PC-3 (cell line): Measurements from ENCODE around the gene MAGI2. TPM values are rescaled to one million over a fixed set of nuclear protein-coding genes. Genes with fewer than 3 reads are reported as not detected.

Experiments used
- ATAC-seq: fragments of 200-7000 bp; cut with Tn5 transposase; 2 replicates; pipeline ENCODE4 v1.9.1; 2020; ENCODE audit warnings: mild to moderate bottlenecking, moderate library complexity
- BruUV-seq: library from RNA; stranded (reverse); fragments of 400-500 nt; replicated peaks from 2 replicates; lab custom pipeline; 2021; lab: Mats Ljungman, UMichigan
- CTCF ChIA-PET: fragments of 300-600 bp; sonication (Branson Sonifier 250); formaldehyde crosslinking; loops from one replicate; lab custom pipeline; 2022; ENCODE audit warnings: antibody characterized with exemption; lab: Charles Lee
- POLR2A ChIA-PET: fragments of 300-600 bp; sonication (Branson Sonifier 250); formaldehyde crosslinking; loops from one replicate; lab custom pipeline; 2022; ENCODE audit warnings: antibody characterized with exemption; ENCODE audit not compliant: unreplicated experiment; lab: Charles Lee
- DNase-seq: peaks from one replicate; pipeline ENCODE4 v3.0.0-alpha.2; 2015
- H2AFZ ChIP-seq: fragments of 300-600 bp; sonication (generic); 2 replicates; pipeline ENCODE4 v1.6.0; 2016; ENCODE audit warnings: antibody characterized with exemption, low read length
- H3F3A ChIP-seq: fragments of 300-600 bp; sonication (generic); one replicate; pipeline ENCODE4 v1.6.0; 2017; ENCODE audit warnings: antibody characterized with exemption, low read length, control low read depth, mild to moderate bottlenecking; ENCODE audit not compliant: unreplicated experiment
- H3K27ac ChIP-seq: fragments of 300-600 bp; sonication (generic); 2 replicates; pipeline ENCODE4 v1.5.1; 2016; ENCODE audit warnings: mild to moderate bottlenecking, low read length
- H3K27me3 ChIP-seq: fragments of 300-600 bp; sonication (generic); 2 replicates; pipeline ENCODE4 v1.6.1; 2016; ENCODE audit warnings: low read length, mixed read lengths
- H3K36me3 ChIP-seq: fragments of 300-600 bp; sonication (generic); 2 replicates; pipeline ENCODE4 v1.6.1; 2016; ENCODE audit warnings: low read depth, mixed run types, low read length, mixed read lengths
- H3K4me1 ChIP-seq: fragments of 300-600 bp; sonication (generic); 2 replicates; pipeline ENCODE4 v1.5.1; 2016; ENCODE audit warnings: low read length; ENCODE audit not compliant: insufficient read depth
- H3K4me2 ChIP-seq: fragments of 300-600 bp; sonication (generic); 2 replicates; pipeline ENCODE4 v1.6.0; 2016; ENCODE audit warnings: low read length
- H3K4me3 ChIP-seq: fragments of 300-600 bp; sonication (generic); 2 replicates; pipeline ENCODE4 v1.5.1; 2016; ENCODE audit warnings: mild to moderate bottlenecking, low read length, mixed read lengths
- H3K79me2 ChIP-seq: fragments of 300-600 bp; sonication (generic); 2 replicates; pipeline ENCODE4 v1.6.1; 2017; ENCODE audit warnings: low read length, mixed read lengths
- H3K9ac ChIP-seq: fragments of 300-600 bp; sonication (generic); 2 replicates; pipeline ENCODE4 v1.6.0; 2016; ENCODE audit warnings: mild to moderate bottlenecking, low read length
- H3K9me2 ChIP-seq: fragments of 300-600 bp; sonication (generic); replicated peaks from 2 replicates; pipeline ENCODE4 v1.6.1; 2016; ENCODE audit warnings: mixed run types, low read length, mixed read lengths
- H3K9me3 ChIP-seq: fragments of 300-600 bp; sonication (generic); 2 replicates; pipeline ENCODE4 v1.6.1; 2016; ENCODE audit warnings: low read length, mixed read lengths
- H4K20me1 ChIP-seq: fragments of 300-600 bp; sonication (generic); 2 replicates; pipeline ENCODE4 v1.6.1; 2016; ENCODE audit warnings: low read length, mixed read lengths
- EZH2 ChIP-seq: fragments of 300-600 bp; sonication (generic); IDR thresholded peaks from one replicate; pipeline ENCODE4 v1.6.1; 2017; ENCODE audit warnings: antibody characterized with exemption, mild to moderate bottlenecking, low read length; ENCODE audit not compliant: unreplicated experiment
- EZH2phosphoT487 ChIP-seq: fragments of 300-600 bp; sonication (generic); IDR thresholded peaks from 2 replicates; pipeline ENCODE4 v1.6.1; 2018; ENCODE audit warnings: mild to moderate bottlenecking, antibody characterized with exemption, low read length, borderline replicate concordance
- intact Hi-C: fragments of 100-400 bp; cut with micrococcal nuclease; formaldehyde crosslinking; loops from 2 replicates; pipeline ENCODE4 v1.9.0; 2023
- total RNA-seq: library from RNA; depleted of rRNA; stranded (reverse); fragments of >200 nt; gene quantifications from 2 replicates; pipeline ENCODE4 v1.2.3, GENCODE V29; 2014
- TF ChIP-seq, protein P1 (sequence below): fragments of 300-600 bp; sonication (generic); conservative IDR thresholded peaks from 2 replicates; pipeline ENCODE4 v1.5.1; 2017; ENCODE audit warnings: antibody characterized with exemption, low read depth, mild to moderate bottlenecking, low read length

Gene MAGI2
- total RNA-seq, 1 experiment from 2014 or later = not detected

DNA sequence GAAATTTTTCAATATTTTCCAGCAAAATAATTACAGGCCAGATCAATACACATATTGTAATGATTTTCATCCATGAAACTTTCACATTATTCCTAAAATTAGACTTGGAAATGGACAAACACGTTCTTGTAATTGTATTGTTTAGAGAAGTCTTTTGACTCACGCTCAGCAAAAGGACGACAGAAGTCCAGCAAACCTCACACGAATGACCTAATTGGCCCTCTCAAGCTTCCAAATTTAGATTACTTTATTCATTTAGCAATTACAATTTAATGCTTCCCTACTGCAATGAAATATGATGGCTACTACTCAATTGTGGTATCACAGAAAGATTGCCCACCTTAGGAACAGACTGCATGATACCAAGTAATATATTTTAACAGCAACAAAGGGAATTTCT is 702.2 kb downstream of the MAGI2 start:
- Histone ChIP-seq H3K27me3 (peaks cover 18% of the 10 kb centered on the region; the same call in 1 of the 2 replicates), H3F3A (no peaks in the 10 kb centered on the region), H3K4me2 (no peak overlapping the region), H4K20me1 (no peaks in the 10 kb centered on the region), H3K4me1 (no peaks in the 10 kb centered on the region), H3K4me3 (no peak overlapping the region), H3K36me3 (no peaks in the 10 kb centered on the region), H3K9me2 (no peaks in the 10 kb centered on the region), H3K9me3 (no peaks in the 10 kb centered on the region), H3K79me2 (no peaks in the 10 kb centered on the region), H2AFZ (no peak overlapping the region), H3K27ac (no peak overlapping the region), H3K9ac (no peak overlapping the region)
- ATAC-seq (no peak), DNase-seq (no peak)
- TF ChIP-seq, protein P1, sequence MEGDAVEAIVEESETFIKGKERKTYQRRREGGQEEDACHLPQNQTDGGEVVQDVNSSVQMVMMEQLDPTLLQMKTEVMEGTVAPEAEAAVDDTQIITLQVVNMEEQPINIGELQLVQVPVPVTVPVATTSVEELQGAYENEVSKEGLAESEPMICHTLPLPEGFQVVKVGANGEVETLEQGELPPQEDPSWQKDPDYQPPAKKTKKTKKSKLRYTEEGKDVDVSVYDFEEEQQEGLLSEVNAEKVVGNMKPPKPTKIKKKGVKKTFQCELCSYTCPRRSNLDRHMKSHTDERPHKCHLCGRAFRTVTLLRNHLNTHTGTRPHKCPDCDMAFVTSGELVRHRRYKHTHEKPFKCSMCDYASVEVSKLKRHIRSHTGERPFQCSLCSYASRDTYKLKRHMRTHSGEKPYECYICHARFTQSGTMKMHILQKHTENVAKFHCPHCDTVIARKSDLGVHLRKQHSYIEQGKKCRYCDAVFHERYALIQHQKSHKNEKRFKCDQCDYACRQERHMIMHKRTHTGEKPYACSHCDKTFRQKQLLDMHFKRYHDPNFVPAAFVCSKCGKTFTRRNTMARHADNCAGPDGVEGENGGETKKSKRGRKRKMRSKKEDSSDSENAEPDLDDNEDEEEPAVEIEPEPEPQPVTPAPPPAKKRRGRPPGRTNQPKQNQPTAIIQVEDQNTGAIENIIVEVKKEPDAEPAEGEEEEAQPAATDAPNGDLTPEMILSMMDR = no peak
- TF ChIP-seq EZH2phosphoT487 = no peak
- no peak for TF ChIP-seq EZH2
- ChIA-PET CTCF (no interaction called here), POLR2A (no interaction called here)
- intact Hi-C loops = no loop called here
- BruUV-seq = no TSS peak

DNA sequence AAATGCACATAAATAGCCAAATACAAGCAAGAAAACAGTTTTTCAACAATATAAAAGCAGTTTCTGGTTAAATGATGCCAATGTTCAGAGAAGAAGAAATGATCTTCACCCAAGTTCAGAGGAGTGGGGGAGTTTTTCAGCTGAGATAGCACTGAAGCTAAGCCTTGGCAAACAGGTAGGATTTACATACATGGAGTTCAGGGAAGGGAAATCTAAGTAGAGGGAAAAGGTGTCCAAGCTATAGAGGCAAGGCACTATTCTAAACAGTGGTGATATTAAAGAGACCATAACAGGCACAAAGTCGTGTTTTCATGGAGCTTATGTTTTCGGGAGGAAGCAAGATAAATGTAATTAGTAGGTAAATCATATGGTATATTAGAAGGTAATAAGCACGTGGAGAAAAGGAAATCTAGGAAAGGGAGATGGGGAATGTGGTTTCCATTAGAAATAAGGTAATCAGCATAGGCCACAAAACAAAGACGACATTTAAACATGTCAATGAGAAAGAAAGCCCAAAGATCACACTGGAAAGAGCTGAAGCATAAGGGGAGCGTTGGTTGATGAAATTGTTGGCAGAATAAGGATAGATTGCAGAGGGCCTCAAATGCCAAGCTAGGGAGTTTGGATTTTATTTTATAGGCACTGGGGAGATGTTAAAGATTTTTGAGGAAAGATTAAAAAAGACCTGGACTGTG is 704.3 kb downstream of the MAGI2 start:
- intact Hi-C loops = no loop called here
- H3K9me2 ChIP-seq = no peaks in the 10 kb centered on the region
- no peak for TF ChIP-seq EZH2
- TF ChIP-seq EZH2phosphoT487 = no peak
- TF ChIP-seq, protein P1 = no peak
- CTCF ChIA-PET = no interaction called here
- no peak for DNase-seq
- H3K4me3 ChIP-seq = no peak overlapping the region
- no peaks in the 10 kb centered on the region for H4K20me1 ChIP-seq
- no peak for ATAC-seq
- H3K4me1 ChIP-seq = no peaks in the 10 kb centered on the region
- POLR2A ChIA-PET = no interaction called here
- no peaks in the 10 kb centered on the region for H3K79me2 ChIP-seq
- no TSS peak for BruUV-seq
- no peaks in the 10 kb centered on the region for H3F3A ChIP-seq
- H3K4me2 ChIP-seq = no peak overlapping the region
- no peak overlapping the region for H3K9ac ChIP-seq
- H2AFZ ChIP-seq = no peak overlapping the region
- H3K36me3 ChIP-seq = no peaks in the 10 kb centered on the region
- no peaks in the 10 kb centered on the region for H3K9me3 ChIP-seq
- peaks cover 14% of the 10 kb centered on the region; the same call in 1 of the 2 replicates for H3K27me3 ChIP-seq
- no peak overlapping the region for H3K27ac ChIP-seq

DNA sequence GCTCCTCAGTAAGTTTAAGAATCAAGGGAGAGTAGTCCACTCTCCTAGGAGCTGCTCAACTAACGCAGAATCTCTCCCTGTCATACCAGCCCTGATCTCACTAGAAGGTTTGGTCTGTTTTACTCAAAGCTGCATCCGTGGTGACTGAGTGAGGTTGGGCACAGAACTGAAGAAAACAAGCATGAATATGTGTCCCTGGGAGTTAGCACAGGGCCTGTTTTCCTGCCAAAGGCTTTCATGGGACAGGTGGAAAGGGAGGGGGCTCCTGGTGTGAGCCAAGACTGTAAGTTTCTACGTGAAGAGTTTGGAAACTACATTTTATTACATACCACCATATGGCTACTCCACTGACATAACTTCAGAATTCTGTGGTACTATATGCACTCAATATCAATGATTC is 705.9 kb downstream of the MAGI2 start:
- TF ChIP-seq EZH2 = no peak
- TF ChIP-seq, protein P1 = no peak
- TF ChIP-seq EZH2phosphoT487 = no peak
- Histone ChIP-seq H3K4me3 (no peak overlapping the region), H3F3A (no peaks in the 10 kb centered on the region), H3K79me2 (no peaks in the 10 kb centered on the region), H3K4me2 (no peak overlapping the region), H3K36me3 (no peaks in the 10 kb centered on the region), H2AFZ (no peak overlapping the region), H3K27me3 (peaks cover 14% of the 10 kb centered on the region; the same call in 1 of the 2 replicates), H3K9me3 (no peaks in the 10 kb centered on the region), H3K27ac (no peak overlapping the region), H4K20me1 (no peaks in the 10 kb centered on the region), H3K4me1 (no peaks in the 10 kb centered on the region), H3K9me2 (no peaks in the 10 kb centered on the region), H3K9ac (no peak overlapping the region)
- ATAC-seq (no peak), DNase-seq (no peak)
- intact Hi-C loops = no loop called here
- POLR2A ChIA-PET = no interaction called here
- CTCF ChIA-PET = no interaction called here
- no TSS peak for BruUV-seq
